GM19193 (cell line): ENCODE measurements around the gene HOXC11.

ENCODE experiments used
- POLR2A ChIP-seq: IDR thresholded peaks from 4 replicates; pipeline ENCODE4 v1.6.1; 2011; ENCODE audit not compliant: insufficient read depth, insufficient read length; ENCODE audit errors: extremely low read depth

The HOXC11 gene

DNA sequence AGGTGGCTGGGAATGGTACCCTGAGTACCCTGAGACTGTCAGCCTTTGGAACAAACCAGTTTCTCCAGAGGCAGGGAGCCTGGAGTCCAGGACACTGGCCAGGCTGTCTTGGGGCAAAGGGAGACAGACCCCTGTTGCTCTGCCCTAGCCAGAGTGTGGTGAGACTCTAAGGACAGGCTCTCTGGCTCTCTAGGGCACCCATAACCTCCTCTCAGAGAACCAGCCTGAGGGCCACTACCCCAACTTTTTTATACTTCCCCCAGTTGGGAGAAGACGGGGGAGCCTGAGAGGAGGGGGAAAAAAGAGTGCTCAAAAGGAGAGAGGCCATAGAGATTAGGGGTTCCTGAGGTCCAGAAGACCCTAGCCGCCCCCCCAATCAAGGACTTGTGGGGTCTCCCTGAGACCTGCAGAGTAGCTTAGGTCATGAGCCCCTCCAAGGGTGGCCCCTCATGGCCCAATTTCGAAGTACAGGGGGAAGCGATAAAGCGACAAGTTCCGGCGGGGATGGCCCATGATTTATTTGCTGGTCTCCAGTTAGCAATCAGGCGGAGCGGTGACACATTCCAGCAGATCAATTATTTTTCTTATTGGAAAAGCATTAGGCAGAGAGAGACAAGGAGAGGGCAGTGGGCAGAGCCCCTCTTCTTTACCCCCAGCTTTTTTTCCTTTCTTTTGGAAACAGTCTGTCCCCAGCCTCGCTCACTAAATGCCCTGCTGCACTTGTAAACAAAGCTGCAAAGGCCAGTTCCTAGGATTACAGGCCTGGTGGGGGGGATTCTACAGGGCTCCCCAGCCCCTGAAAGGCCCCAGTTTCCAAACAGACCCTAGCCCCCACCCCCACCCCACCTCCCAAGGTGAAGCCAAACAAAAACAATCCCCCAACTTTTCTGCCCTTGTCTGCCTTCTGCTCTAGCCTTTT is 37.4 kb downstream of the HOXC11 start:
- no peak for TF ChIP-seq POLR2A

DNA sequence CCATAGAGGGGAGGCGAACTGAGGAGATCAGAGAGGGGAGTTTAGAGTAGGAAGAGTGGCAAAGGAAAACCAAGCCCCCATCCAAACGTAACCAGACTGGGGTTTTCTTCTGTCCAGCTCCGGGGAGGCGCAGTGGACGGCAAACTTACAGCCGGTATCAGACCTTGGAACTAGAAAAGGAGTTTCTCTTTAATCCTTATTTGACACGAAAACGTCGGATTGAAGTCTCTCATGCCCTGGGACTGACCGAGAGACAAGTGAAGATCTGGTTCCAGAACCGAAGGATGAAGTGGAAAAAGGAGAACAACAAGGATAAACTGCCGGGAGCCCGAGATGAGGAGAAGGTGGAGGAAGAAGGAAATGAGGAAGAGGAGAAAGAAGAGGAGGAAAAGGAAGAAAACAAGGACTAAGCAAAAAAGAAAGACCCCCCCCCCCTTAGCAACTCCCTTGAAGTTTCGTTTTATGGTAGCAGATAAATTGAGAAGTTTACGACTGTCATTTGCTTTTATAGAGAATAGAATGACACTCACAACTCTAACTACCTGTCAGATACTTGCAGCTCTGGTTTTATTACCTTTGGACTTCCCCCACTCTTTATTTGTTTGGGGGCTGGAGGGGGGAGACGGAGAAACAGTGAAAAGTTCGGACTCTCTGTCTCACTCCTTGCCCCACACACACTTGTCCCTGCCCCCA is 38.2 kb downstream of the HOXC11 start:
- TF ChIP-seq POLR2A: no peak

DNA sequence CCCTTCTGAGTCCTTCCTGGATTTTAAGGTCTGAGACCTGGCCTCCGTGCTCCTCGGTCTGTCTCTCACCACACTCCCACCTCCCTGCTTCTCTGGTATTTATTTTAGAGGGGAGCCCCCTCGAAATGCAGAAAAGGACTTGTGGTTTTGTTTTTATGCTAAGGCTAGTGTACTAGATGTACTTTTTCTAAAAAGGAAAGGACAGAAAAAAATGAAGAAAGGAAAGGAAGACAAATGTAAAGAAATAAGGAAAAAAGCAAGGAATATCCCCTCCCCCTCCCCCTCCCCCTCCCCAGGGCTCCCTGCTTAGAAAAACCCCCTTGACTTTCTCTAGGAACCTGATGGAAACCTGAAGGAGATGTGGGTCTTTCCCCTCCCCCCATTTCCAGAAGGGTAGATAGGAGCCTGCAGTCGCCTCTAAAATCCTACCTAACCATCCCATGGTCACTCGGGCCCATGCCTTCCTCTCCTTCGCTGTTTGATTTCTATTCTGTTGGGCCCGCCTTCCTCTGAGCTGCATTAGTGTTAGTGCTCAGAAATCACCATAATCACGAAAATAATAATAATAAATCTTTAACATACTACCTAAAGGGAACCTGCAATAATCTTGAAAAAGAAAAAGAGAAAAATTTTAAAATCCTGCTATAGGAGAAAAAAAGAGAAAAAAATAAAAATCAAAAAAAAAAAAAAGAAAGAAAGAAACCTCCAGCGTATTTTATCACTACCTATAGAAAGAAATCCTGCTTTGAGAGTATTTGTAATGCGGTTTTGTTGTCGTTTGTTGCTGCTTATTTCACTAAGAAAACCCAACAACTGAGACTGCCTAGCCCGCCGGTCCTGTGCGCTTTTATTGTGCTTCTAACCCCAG is 39.0 kb downstream of the HOXC11 start:
- no peak for TF ChIP-seq POLR2A

DNA sequence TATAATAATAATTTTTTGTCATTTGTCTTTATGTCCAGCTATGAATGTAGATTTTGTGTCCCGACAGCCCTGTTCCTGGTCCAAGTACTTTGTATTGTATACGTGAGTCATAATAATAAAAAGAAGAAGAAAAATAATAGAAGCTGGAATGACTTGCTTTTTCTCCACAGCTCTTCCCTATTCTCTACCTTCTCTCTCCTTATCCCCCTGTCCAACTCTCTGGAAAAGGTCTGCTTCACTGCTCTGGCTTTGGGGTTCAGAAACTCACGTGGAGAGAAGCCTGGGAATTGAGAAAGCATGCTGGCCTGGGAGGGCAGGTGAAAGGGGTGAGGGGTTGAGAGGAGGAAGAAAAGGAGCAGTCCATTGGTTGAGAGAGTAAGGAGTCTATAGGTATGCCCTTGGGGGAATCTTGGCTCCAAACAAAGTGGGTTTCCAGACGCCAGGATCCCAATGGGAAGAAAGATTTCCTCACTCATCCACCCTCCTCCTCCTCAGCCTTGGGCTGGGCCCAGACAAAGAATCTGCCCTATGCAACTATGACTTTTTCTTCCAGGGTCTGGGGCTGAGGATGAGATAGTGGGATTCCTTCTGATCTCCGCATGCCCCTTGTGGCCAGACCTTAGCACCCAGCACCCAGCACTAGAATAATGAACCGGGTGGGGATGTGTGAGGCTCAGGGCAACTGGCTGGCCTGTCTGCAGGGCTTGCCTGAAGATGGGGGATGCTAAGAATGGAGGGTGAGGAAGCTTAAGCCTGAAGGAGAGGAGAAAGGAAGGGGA is 39.9 kb downstream of the HOXC11 start:
- no peak for TF ChIP-seq POLR2A

DNA sequence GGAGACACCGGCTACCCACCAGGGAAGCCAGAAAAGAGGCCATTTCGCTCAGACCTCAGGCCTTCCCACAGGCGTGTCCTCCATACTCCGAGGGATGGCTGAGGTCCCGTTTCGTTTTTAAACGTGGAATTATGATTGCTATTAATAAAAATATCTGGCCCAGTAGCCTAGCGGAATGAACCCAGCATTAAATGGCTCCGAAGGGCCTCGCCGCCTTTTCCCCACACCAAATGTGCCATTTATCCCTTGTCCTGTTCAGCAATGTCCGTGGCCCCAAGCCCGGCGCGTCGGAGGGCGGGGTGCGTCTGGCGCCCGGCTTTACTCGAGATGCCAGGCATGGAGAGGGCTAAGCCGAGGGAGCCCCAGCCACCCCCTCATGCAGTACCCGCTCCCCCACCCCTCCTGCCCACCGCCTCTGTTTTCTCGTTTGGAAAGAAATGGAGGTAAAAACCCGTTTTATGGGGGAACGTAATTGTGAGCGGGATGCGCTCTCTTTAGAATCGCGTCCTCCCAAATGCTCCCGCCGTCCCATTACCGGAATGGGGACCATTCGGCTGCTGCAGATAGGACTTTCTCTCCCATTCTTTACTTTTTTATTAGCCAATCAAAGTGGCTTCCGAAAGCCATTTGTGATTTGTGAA is 41.6 kb downstream of the HOXC11 start:
- TF ChIP-seq POLR2A: no peak

DNA sequence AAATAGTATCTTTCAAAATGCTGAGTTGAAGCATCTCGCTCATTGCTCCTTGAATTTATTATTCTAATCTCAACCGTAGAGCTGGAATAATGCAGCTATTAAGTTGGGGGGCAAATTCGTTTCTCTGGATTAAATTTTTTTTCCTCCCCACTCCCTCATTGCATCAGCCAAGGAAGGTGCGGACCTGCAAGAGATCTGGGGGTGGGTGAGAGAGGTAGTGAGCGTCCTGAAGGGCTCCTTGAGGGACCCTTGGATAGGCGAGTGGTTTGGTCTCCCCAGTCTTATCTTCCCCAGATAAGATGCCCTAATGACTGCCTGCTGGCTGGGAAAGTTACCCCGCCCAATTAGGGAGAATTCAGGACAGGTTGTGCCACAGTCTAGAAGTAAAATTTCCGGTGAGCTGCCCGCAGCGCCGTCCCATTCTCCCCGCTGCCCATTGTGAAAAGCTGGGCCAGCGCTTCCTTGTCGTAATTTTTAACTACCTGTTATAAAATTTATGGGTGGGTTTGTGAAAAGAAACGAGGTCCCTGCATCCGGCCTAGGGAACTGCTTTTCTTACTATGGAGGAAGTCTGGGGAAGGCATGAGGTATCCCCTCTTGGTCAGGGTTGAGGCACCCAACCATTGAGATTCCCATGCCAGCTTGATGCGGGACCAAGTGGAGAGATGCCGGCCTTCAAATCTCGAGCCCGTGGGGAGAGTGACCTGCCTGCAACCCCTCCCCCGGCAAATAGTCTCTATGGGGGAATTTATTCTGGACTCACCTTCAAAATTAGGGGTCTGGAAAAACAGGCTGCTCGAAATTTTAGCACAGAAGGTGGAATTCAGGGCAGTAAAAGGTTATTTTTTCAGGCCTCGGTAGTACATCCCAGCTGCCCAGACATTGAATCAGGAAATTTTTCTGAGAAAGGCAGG is 42.3 kb downstream of the HOXC11 start:
- no peak for TF ChIP-seq POLR2A

DNA sequence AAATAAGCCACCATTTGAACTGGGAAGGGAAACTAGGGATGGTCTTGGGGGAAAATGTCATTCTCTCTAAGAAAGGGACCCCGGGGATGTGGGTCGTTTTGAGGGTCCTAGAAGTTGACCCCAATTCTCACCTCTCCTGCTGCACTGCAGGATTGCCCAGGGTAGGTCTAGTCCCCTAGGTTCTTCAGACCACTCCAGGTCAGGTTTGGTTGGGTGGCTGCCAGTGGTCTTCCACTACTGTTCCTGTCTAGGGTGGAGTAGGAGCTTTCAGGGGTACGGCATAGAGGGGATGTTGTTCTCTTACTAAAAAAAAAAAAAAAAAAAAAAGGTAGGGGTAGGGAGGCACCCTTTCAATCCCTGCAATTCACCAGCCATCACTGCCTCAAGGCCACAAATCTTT is 43.1 kb downstream of the HOXC11 start:
- no peak for TF ChIP-seq POLR2A

DNA sequence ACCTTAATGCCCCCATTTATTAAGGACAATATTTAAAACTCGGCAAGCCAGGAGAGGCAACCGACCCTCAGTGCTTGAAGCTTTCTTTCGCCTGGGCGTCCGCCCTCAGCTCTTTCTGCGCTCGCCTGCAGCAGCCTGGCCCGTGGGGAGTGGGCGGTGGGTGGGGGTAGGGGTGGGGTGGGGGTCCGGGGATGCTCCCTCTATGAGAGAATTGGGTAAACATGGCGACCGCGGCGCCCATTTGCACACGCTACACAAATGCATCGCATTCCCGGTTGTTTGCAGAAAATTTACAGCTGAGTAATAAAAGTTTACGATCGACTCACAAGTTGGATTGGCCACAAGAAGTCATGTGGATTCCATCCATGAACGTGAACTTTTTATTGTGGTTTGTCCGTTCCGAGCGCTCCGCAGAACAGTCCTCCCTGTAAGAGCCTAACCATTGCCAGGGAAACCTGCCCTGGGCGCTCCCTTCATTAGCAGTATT is 43.6 kb downstream of the HOXC11 start:
- TF ChIP-seq POLR2A: no peak

DNA sequence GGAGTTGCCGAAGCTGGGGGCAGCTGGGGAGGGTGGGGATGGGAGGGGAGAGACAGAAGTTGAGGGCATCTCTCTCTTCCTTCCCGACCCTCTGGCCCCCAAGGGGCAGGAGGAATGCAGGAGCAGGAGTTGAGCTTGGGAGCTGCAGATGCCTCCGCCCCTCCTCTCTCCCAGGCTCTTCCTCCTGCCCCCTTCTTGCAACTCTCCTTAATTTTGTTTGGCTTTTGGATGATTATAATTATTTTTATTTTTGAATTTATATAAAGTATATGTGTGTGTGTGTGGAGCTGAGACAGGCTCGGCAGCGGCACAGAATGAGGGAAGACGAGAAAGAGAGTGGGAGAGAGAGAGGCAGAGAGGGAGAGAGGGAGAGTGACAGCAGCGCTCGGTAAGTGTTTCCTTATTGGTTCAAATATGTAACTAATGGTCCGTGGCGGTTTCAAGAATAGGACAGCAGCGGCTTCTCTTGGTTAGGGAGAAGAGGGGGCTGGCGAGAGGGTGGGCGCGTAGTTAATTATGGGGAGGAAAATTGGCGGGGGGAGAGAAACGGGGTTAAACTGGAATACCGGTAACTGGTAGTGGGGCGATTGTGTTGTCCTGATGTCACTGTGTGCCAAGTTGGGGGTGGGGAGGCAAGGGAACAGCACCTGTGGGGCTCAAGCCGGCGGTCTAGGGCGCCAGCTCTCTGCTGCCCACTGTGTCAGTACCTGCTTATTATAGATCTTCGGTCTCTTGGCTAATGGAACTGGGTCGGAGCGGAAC is 44.3 kb downstream of the HOXC11 start:
- TF ChIP-seq POLR2A: no peak

DNA sequence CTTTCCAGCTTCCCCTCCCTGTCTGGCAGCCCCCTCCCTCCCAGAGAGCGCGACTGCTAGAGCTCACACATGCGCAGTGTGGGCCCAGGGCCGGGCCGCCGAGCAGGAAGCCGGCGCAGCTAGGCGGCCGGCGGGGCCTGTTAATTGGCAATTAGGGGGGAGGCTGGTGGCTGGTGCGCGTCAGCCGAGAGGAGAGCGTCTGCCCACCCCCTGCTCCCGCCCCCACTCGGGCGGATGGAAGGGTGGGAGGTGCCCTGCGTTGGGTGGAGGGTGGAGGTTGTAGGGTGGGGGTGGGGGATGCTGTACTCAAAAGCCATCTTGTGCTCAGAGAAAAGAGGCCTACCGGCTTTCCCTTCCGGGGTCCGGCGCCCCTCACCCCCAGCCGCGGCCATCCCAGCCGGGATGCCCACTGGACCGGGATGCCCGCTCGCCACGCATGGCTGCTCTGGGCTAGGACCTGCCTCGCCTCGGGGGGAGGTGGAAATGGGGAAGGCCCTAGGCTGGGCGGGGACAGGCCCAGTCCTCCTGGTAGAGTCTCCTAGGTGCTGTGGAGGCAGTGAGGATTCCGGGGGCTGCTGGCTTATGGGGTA is 45.0 kb downstream of the HOXC11 start:
- peak; percentile 61 for TF ChIP-seq POLR2A

DNA sequence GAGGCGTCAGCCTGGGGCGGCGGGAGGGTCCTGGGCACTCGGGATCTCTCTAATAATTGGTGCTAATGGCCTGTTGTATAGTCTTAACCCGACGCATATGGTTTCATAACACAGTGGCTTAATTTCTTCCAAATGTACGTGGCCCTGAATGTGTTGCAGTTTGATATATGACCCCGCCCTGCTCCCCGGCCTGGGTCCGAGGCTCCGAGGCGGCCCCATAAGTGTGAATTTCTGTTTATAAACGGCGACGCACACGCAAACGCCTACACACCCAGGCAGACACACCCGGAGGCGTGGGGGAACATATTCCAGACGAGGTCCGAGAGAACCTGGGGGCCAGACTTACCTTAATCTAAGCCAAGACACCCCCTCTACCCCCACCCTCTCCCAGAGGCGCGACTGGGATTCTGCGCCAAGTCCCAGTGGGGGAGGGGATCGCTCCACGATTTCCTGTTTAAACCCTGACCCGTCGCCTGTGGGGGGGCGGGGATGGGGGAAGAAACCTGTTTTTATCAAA is 45.6 kb downstream of the HOXC11 start:
- no peak for TF ChIP-seq POLR2A
